GM21576 (cell line): ENCODE data around the gene EPHB3.
"Not testable (repeated sequence)": the region's sequence is repeated elsewhere in the genome, so short reads cannot be mapped to it uniquely, and the experiment has no call there.

Source experiments
- ATAC-seq: cut with Tn5 transposase; IDR thresholded peaks from one replicate; pipeline ENCODE4 v1.9.1; 2021; ENCODE audit warnings: mild to moderate bottlenecking, moderate library complexity; ENCODE audit not compliant: unreplicated experiment

EPHB3 gene

DNA sequence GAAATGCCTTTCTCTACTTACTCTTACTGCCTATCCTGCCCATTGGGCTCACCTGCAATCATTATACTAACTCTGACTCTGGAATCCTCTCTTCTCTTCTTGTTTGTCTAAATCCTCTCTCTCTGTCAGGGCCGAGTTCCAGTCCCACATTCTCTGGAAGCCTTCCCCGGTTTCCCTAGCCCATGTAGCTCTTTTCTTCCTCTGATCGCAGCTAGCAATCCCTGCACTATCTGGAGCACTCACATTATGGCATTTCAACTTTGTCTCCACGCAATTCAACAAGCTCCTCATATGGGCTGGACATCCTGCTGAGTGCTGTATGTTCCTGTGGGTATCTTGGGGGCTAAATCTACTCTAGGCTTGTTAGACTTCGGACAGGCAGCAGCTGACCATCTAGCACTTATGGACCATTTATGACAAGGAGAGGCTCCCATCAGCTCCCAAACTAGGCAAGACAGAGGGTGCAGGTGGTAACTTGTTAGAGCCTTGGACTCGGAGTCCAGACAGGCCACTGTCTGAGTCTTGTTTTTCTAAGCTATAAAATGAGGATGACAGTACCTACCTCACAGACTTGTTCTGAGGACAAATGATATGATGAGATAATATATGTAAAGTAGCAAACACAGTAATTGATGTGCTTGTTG, 58.3 kb downstream of the EPHB3 start:
- no peak for ATAC-seq

DNA sequence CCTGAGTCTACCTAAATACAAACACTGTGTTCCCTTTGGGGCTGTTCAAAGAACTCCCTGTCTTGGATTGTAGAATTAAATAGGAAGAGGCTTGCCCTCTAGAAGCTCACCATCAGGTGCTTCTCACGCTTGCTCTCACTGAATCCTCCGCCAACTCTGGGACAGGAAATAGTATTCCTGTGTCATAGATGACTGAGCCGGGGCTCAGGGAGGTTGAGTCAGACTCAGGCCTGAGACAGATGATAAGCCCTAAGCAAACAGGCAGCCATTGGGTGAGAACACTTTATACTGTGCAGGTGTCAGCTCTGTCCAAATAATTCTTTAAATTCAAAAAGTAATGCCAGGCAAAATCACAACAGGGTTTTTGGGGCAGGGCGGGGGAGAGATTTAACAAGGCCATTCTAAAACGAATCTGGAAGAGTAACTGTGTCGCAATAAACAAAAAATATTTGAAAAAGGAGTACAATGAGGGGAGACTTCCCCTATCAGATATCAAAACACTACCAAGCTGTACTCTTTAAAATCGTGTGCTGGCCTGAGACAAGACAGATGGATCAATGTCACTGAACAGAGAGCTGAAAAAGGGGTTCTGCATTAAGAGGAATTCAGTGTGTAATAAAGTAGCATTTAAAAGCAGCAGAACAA, 59.0 kb downstream of the EPHB3 start:
- ATAC-seq = no peak

DNA sequence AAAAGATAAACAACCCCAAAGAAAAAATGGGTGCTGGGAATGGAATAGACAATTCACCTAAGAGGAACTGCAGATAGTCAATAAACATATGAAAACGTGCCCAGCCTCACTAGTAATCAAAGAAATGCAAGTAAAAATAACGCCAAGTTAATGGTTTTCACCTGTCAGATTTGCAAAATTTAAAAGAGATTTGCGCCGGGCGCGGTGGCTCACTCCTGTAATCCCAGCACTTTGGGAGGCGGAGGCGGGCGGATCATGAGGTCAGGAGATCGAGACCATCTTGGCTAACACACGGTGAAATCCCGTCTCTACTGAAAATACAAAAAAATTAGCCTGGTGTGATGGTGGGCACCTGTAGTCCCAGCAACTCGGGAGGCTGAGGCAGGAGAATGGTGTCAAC, 60.6 kb downstream of the EPHB3 start:
- ATAC-seq = not testable (repeated sequence)

DNA sequence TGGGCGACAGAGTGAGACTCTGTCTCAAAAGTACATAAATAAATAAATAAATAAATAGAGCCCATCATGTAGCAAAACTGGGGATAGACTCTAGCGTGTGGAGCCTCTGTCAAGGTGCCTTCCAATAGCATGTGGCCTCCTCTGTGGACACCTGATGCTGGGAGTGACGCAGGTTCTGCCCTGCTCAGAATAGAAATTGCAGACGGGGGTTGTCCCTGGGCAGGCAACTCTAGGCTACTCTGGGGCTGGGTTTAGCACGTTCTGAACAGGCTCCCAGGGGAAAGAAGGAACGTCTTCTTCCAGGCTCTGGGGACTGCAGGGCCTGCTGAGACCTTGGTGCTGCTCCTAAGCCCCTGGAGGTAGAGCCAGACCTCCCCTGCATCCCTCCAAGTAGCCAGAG, 65.3 kb downstream of the EPHB3 start:
- no peak for ATAC-seq

DNA sequence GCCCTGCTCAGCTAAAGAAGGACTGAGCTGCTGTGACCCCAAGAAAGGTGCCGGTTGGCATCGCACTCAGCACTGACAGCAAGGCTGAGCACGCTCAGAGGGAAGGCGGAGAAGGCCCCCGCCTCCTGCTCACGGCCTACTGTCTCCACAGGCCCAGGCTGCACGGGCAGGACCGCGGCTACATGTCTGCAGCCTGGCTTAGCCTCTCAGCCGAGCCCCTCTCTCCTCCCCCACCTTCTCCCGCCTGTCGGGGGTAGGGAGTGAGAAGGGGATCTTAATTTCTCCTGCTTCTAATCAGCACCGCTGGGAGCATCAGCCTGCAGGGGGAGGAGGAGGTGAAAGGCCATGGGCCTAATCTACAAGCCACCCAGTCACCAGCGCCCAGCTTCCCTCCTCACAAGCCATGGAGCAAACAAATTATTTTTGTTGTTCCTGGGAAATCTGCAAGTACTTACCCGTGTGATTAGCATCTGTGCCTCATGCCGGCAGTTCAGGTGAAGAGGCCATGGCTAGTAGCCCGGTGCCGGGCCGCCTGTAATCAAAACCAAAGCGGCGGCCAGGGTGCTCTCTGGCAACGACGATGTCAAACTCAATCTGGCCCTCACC, 68.1 kb downstream of the EPHB3 start:
- ATAC-seq = no peak

DNA sequence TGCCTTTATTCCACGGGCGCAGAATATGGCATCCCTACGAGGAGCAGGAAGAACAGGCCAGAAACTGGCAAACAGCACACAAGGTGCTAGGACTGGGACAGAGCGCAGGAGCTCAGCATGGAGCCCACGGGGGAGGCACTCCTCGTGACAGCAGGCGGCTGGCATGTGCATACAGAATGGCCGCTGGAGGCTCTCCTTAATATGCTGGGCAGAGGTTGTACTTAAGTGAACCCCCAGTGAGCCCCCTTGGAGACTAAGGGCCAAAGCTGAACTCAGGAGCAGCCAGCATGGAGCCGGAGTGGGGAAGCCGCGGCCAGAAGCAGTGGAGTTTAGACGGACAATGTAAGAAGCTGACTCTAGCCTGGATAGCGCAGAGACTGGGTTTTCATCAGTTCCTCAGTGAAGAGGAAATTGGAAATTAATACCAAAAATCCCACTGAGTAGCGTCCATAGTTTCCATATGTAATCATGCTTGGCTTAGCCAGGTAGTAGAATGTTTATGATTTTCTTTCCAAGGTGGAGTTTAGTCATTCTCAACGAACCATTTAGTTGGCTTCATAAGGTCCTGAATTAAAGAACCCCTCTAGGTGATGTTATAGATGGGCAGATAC, 69.4 kb downstream of the EPHB3 start:
- no peak for ATAC-seq

DNA sequence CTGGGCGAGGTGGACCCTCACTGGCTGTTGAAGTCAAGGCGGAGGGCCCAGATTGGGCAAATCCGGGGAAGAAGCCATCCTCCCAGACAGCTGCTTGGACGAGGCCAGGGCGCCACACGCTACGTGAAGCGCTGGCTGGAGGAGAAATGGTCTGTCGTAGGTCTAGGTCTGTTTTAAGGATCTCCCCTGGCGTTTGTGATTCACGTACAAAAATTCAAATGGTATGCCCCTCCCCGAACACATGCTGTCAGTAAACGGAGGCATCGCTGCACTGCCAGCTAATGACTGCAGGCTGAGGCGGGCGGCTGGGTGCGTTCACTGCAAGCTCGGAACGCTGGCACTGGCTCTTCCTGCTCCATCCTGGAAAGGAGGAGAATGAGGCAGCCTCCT, 69.9 kb downstream of the EPHB3 start:
- ATAC-seq = no peak
